HEK293 (cell line): ENCODE data around the gene PDZD2.

ENCODE experiments used
- CTCF ChIA-PET: fragments of 350-600 bp; formaldehyde crosslinking; extraction: SDS; loops from one replicate; lab custom pipeline; 2021; ENCODE audit warnings: antibody characterized with exemption; lab: Yijun Ruan, JAX
- POLR2A ChIA-PET: fragments of 300-600 bp; formaldehyde crosslinking; extraction: SDS; loops from one replicate; lab custom pipeline; 2020; ENCODE audit warnings: antibody characterized with exemption, inconsistent platforms; lab: Yijun Ruan, JAX
- H3K27ac ChIP-seq: fragments of 200-500 bp; sonication (Bioruptor generic); 2 replicates; pipeline ENCODE4 v1.5.1; 2014; ENCODE audit warnings: low read depth, low read length, control low read depth, inconsistent platforms; ENCODE audit errors: extremely low read depth
- H3K36me3 ChIP-seq, 2 experiments: fragments of 200-500 bp in 1 of 2; sonication (Bioruptor generic) in 1 of 2; 1 replicate in 1 of 2; 2 replicates in 1 of 2; pipeline ENCODE4 v1.5.1; 2014 to 2017; ENCODE audit warnings: inconsistent platforms in 2 of 2, low read length in 2 of 2; ENCODE audit not compliant: control insufficient read depth in 2 of 2, insufficient read depth in 1 of 2
- H3K4me1 ChIP-seq: fragments of 200-500 bp; sonication (Bioruptor generic); 2 replicates; pipeline ENCODE4 v1.5.1; 2014; ENCODE audit warnings: mild to moderate bottlenecking, low read length, inconsistent platforms; ENCODE audit not compliant: control insufficient read depth, insufficient read depth
- H3K4me3 ChIP-seq: 2 replicates; pipeline ENCODE4 v1.5.1; 2011; ENCODE audit warnings: low read depth, mild to moderate bottlenecking, control low read depth, low read length, moderate library complexity
- H3K9me3 ChIP-seq: fragments of 200-500 bp; sonication (Bioruptor generic); 2 replicates; pipeline ENCODE4 v1.5.1; 2014; ENCODE audit warnings: low read depth, low read length, inconsistent platforms; ENCODE audit not compliant: control insufficient read depth, insufficient read depth
- BCL11B ChIP-seq: fragments of 450-650 bp; formaldehyde crosslinking; IDR thresholded peaks from 2 replicates; pipeline ENCODE4 v1.5.1; 2016; ENCODE audit warnings: low read depth, missing biosample characterization, missing genetic modification characterization
- GFI1B ChIP-seq: fragments of 450-650 bp; formaldehyde crosslinking; IDR thresholded peaks from 2 replicates; pipeline ENCODE4 v1.5.1; 2016; ENCODE audit warnings: missing biosample characterization, missing genetic modification characterization
- GLIS2 ChIP-seq: fragments of 450-650 bp; formaldehyde crosslinking; IDR thresholded peaks from 2 replicates; pipeline ENCODE4 v1.5.1; 2016; ENCODE audit warnings: missing biosample characterization, missing genetic modification characterization
- HOXD13 ChIP-seq: sonication (generic); formaldehyde crosslinking; IDR thresholded peaks from 2 replicates; pipeline ENCODE4 v1.8.0; 2022; ENCODE audit warnings: missing genetic modification reagents, borderline replicate concordance
- KLF10 ChIP-seq: fragments of 450-650 bp; IDR thresholded peaks from 2 replicates; pipeline ENCODE4 v1.5.1; 2018; ENCODE audit warnings: missing biosample characterization, mild to moderate bottlenecking, missing genetic modification characterization
- KLF16 ChIP-seq: fragments of 450-650 bp; formaldehyde crosslinking; IDR thresholded peaks from 2 replicates; pipeline ENCODE4 v1.5.1; 2017; ENCODE audit warnings: missing biosample characterization, missing genetic modification characterization
- KLF8 ChIP-seq: fragments of 450-650 bp; formaldehyde crosslinking; IDR thresholded peaks from 2 replicates; pipeline ENCODE4 v1.5.1; 2016; ENCODE audit warnings: missing biosample characterization, missing genetic modification characterization
- KLF9 ChIP-seq: fragments of 450-650 bp; formaldehyde crosslinking; IDR thresholded peaks from 2 replicates; pipeline ENCODE4 v1.5.1; 2016; ENCODE audit warnings: missing biosample characterization, missing genetic modification characterization, low read depth
- MEIS1 ChIP-seq: sonication (generic); formaldehyde crosslinking; IDR thresholded peaks from 2 replicates; pipeline ENCODE4 v1.8.1; 2022; ENCODE audit warnings: missing genetic modification reagents, mild to moderate bottlenecking, borderline replicate concordance
- PRDM1 ChIP-seq: fragments of 450-650 bp; formaldehyde crosslinking; IDR thresholded peaks from 2 replicates; pipeline ENCODE4; 2016; ENCODE audit warnings: missing biosample characterization, missing genetic modification characterization
- YY1 ChIP-seq: fragments of 450-650 bp; formaldehyde crosslinking; IDR thresholded peaks from 2 replicates; pipeline ENCODE4 v1.5.1; 2018; ENCODE audit warnings: missing biosample characterization, missing genetic modification characterization
- ZBTB17 ChIP-seq: fragments of 450-650 bp; formaldehyde crosslinking; IDR thresholded peaks from 2 replicates; pipeline ENCODE4 v1.5.1; 2016; ENCODE audit warnings: missing biosample characterization, missing genetic modification characterization
- ZNF121 ChIP-seq: fragments of 450-650 bp; formaldehyde crosslinking; IDR thresholded peaks from 2 replicates; pipeline ENCODE4 v1.5.1; 2016; ENCODE audit warnings: missing biosample characterization, missing genetic modification characterization
- ZNF133 ChIP-seq: fragments of 450-650 bp; formaldehyde crosslinking; IDR thresholded peaks from 2 replicates; pipeline ENCODE4 v1.5.1; 2016; ENCODE audit warnings: missing biosample characterization, missing genetic modification characterization
- ZNF140 ChIP-seq: fragments of 450-650 bp; formaldehyde crosslinking; IDR thresholded peaks from 2 replicates; pipeline ENCODE4 v1.5.1; 2016; ENCODE audit warnings: missing biosample characterization, missing genetic modification characterization
- ZNF146 ChIP-seq: fragments of 450-650 bp; formaldehyde crosslinking; IDR thresholded peaks from 2 replicates; pipeline ENCODE4 v1.5.1; 2016; ENCODE audit warnings: missing biosample characterization, missing genetic modification characterization
- ZNF223 ChIP-seq: fragments of 450-650 bp; formaldehyde crosslinking; IDR thresholded peaks from 2 replicates; pipeline ENCODE4 v1.5.1; 2016; ENCODE audit warnings: missing biosample characterization, missing genetic modification characterization
- ZNF292 ChIP-seq: fragments of 450-650 bp; formaldehyde crosslinking; IDR thresholded peaks from 2 replicates; pipeline ENCODE4 v1.5.1; 2016; ENCODE audit warnings: low read depth, missing biosample characterization, missing genetic modification characterization, borderline replicate concordance
- ZNF311 ChIP-seq: fragments of 450-650 bp; formaldehyde crosslinking; IDR thresholded peaks from 2 replicates; pipeline ENCODE4 v1.5.1; 2017; ENCODE audit warnings: missing biosample characterization, missing genetic modification characterization, borderline replicate concordance
- ZNF362 ChIP-seq: fragments of 450-650 bp; formaldehyde crosslinking; IDR thresholded peaks from 2 replicates; pipeline ENCODE4 v1.5.1; 2016; ENCODE audit warnings: missing biosample characterization, missing genetic modification characterization
- ZNF426 ChIP-seq: fragments of 450-650 bp; formaldehyde crosslinking; IDR thresholded peaks from 2 replicates; pipeline ENCODE4 v1.5.1; 2017; ENCODE audit warnings: missing biosample characterization, missing genetic modification characterization, mild to moderate bottlenecking, inconsistent platforms, moderate library complexity
- ZNF433 ChIP-seq: fragments of 450-650 bp; formaldehyde crosslinking; IDR thresholded peaks from 2 replicates; pipeline ENCODE4 v1.5.1; 2016; ENCODE audit warnings: missing biosample characterization, missing genetic modification characterization, low read depth
- ZNF473 ChIP-seq: fragments of 450-650 bp; formaldehyde crosslinking; IDR thresholded peaks from 2 replicates; pipeline ENCODE4 v1.5.1; 2017; ENCODE audit warnings: missing biosample characterization, missing genetic modification characterization
- ZNF501 ChIP-seq: fragments of 450-650 bp; formaldehyde crosslinking; IDR thresholded peaks from 2 replicates; pipeline ENCODE4 v1.5.1; 2016; ENCODE audit warnings: missing biosample characterization, missing genetic modification characterization
- ZNF529 ChIP-seq: fragments of 450-650 bp; formaldehyde crosslinking; IDR thresholded peaks from 2 replicates; pipeline ENCODE4 v1.5.1; 2017; ENCODE audit warnings: missing genetic modification characterization, missing biosample characterization; ENCODE audit not compliant: insufficient replicate concordance
- ZNF549 ChIP-seq: fragments of 450-650 bp; IDR thresholded peaks from 2 replicates; pipeline ENCODE4 v1.5.1; 2018; ENCODE audit warnings: missing biosample characterization, missing genetic modification characterization, mild to moderate bottlenecking, inconsistent platforms, moderate library complexity
- ZNF571 ChIP-seq: fragments of 450-650 bp; formaldehyde crosslinking; IDR thresholded peaks from 2 replicates; pipeline ENCODE4 v1.5.0; 2017; ENCODE audit warnings: missing biosample characterization, missing genetic modification characterization
- ZNF660 ChIP-seq: fragments of 450-650 bp; IDR thresholded peaks from 2 replicates; pipeline ENCODE4 v1.5.1; 2018; ENCODE audit warnings: missing biosample characterization, mild to moderate bottlenecking, missing genetic modification characterization
- ZNF776 ChIP-seq: fragments of 450-650 bp; formaldehyde crosslinking; IDR thresholded peaks from 2 replicates; pipeline ENCODE4 v1.5.0; 2017; ENCODE audit warnings: missing biosample characterization, missing genetic modification characterization, borderline replicate concordance
- ZNF830 ChIP-seq: fragments of 450-650 bp; IDR thresholded peaks from 2 replicates; pipeline ENCODE4 v1.5.0; 2018; ENCODE audit warnings: missing biosample characterization, missing genetic modification characterization, low read depth, mild to moderate bottlenecking, moderate library complexity
- ZXDB ChIP-seq: fragments of 450-650 bp; formaldehyde crosslinking; IDR thresholded peaks from 2 replicates; pipeline ENCODE4 v1.5.1; 2016; ENCODE audit warnings: missing biosample characterization, missing genetic modification characterization
- TF ChIP-seq, protein P1 (sequence below): fragments of 450-650 bp; formaldehyde crosslinking; IDR thresholded peaks from 2 replicates; pipeline ENCODE4 v1.5.1; 2017; ENCODE audit warnings: missing biosample characterization, mild to moderate bottlenecking, missing genetic modification characterization, moderate library complexity

Gene PDZD2

GRCh38 chr5:32022638-32023037 lies 383.7 kb downstream of the PDZD2 start:
- no peak for TF ChIP-seq ZNF140 (tag by site-specific recombination)
- TF ChIP-seq KLF10 (tag by site-specific recombination) = no peak
- no peak for TF ChIP-seq ZNF501 (tag by site-specific recombination)
- TF ChIP-seq ZNF571 (tag by site-specific recombination) = no peak
- TF ChIP-seq GLIS2 (tag by site-specific recombination) = no peak
- no peak for TF ChIP-seq KLF9 (tag by site-specific recombination)
- no peak for TF ChIP-seq ZNF223
- TF ChIP-seq ZNF660 (tag by site-specific recombination) = no peak
- no peak for TF ChIP-seq GFI1B (tag by site-specific recombination)
- TF ChIP-seq, protein P1, sequence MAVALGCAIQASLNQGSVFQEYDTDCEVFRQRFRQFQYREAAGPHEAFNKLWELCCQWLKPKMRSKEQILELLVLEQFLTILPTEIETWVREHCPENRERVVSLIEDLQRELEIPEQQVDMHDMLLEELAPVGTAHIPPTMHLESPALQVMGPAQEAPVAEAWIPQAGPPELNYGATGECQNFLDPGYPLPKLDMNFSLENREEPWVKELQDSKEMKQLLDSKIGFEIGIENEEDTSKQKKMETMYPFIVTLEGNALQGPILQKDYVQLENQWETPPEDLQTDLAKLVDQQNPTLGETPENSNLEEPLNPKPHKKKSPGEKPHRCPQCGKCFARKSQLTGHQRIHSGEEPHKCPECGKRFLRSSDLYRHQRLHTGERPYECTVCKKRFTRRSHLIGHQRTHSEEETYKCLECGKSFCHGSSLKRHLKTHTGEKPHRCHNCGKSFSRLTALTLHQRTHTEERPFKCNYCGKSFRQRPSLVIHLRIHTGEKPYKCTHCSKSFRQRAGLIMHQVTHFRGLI (tag by site-specific recombination) = no peak
- TF ChIP-seq KLF16 (tag by site-specific recombination) = no peak
- TF ChIP-seq HOXD13 (CRISPR knock-in tag) = no peak
- no peak for TF ChIP-seq PRDM1
- TF ChIP-seq ZNF830 (tag by site-specific recombination) = no peak
- TF ChIP-seq MEIS1 (CRISPR knock-in tag) = no peak
- TF ChIP-seq ZNF362 (tag by site-specific recombination) = no peak
- TF ChIP-seq ZNF121 (tag by site-specific recombination) = no peak
- TF ChIP-seq ZNF776 (tag by site-specific recombination) = no peak
- no peak for TF ChIP-seq ZNF133 (tag by site-specific recombination)

GRCh38 chr5:32023816-32024215 lies 384.9 kb downstream of the PDZD2 start:
- POLR2A ChIA-PET = interaction anchor here (0.6 kb wide), 1 partner anchor 10 kb away, joined by 3 read pairs; no protein-coding TSS in a partner anchor
- no peaks in the 10 kb centered on the region for H3K4me1 ChIP-seq
- no peak overlapping the region for H3K27ac ChIP-seq
- no peaks in the 10 kb centered on the region for H3K9me3 ChIP-seq
- CTCF ChIA-PET = no interaction called here
- no peaks in the 10 kb centered on the region for H3K36me3 ChIP-seq
- no peak overlapping the region for H3K4me3 ChIP-seq
- TF ChIP-seq ZNF292 (no peak), ZNF311 (tag by site-specific recombination) (no peak)

More at GRCh38 chr5:32022638-32023037, 383.7 kb downstream of the PDZD2 start:
- POLR2A ChIA-PET = no interaction called here
- CTCF ChIA-PET = no interaction called here
- H3K27ac ChIP-seq = no peak overlapping the region
- H3K4me1 ChIP-seq = peaks cover 11% of the 10 kb centered on the region; the same call in 1 of the 2 replicates
- H3K9me3 ChIP-seq = no peaks in the 10 kb centered on the region
- H3K4me3 ChIP-seq = no peak overlapping the region
- no peaks in the 10 kb centered on the region for H3K36me3 ChIP-seq

DNA sequence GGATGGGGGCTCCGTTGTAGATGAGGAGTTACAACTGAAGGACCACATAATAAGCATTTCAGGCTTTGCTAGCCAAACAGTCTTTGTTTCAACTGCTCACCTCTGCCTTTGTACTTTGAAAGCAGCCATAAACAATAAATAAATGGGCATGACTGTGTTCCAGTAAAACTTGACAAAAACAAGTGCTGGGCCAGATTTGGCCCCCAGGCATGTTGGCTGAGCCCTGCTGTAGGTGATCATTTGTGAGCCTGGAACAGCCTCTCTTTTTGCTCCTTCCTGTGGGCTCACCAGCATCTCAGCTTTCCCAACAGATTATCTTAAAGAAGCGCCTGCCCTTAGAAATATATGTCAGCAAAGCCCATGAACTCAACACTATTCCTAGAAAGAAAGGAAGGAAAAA lies 385.8 kb downstream of the PDZD2 start:
- CTCF ChIA-PET = no interaction called here
- no peaks in the 10 kb centered on the region for H3K9me3 ChIP-seq
- H3K36me3 ChIP-seq = no peaks in the 10 kb centered on the region
- POLR2A ChIA-PET = interaction anchor here (0.6 kb wide), 1 partner anchor 9 kb away, joined by 3 read pairs; no protein-coding TSS in a partner anchor
- no peaks in the 10 kb centered on the region for H3K4me1 ChIP-seq
- TF ChIP-seq ZXDB (tag by site-specific recombination) (no peak), ZNF146 (no peak), ZNF549 (tag by site-specific recombination) (no peak), ZNF133 (tag by site-specific recombination) (no peak), ZNF433 (tag by site-specific recombination) (no peak), YY1 (no peak), PRDM1 (no peak), ZNF426 (tag by site-specific recombination) (no peak), ZNF473 (tag by site-specific recombination) (no peak), ZNF529 (no peak), KLF8 (tag by site-specific recombination) (no peak), HOXD13 (CRISPR knock-in tag) (no peak), ZBTB17 (tag by site-specific recombination) (no peak), BCL11B (tag by site-specific recombination) (no peak)
- TF ChIP-seq, all 188 proteins: peak for 0
- no peak overlapping the region for H3K4me3 ChIP-seq
- H3K27ac ChIP-seq = no peak overlapping the region
